Measurements from ENCODE around the gene OMP.

The OMP gene

DNA sequence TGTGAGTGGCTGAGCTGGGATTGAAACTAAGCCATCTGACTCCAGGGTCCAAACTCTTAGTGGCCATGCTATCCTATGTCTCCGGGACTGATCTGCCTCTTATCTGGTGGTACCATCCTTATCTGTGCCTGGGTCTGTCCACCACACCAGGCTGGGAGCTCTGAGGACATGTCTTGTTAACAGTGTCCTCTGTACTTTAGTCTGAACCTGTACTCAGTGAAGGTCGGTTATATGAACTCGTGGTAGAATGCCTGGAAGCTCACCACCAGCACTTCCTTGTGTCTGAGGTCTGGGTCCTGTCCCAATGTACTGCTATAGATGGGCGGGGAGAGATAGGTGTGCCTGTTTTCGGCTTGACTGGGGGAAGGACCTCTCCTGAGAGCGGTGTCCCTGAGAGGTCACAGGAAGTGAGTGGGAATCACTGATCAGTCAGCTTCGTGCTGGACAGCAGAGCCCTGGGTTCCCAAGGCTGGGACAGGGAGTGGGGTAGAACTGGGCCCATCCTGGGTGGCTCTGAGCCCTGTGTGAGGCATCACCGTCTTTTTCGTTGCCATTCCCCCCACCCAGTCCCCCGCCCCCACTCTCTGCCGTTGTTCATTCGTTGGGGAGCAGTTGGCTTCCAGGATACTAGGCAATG is 34.3 kb downstream of the OMP start:
- no peak overlapping the region for H3K27ac ChIP-seq (ENCODE audit: low read depth, low read length)
- H3K27me3 ChIP-seq (ENCODE audit: insufficient read depth, low read length) = no peaks in the 10 kb centered on the region
- 90% methylated on average over 12 of the region's 12 CpGs for WGBS
- no peak overlapping the region for H3K4me3 ChIP-seq (ENCODE audit: low read length)
- H3K9ac ChIP-seq (ENCODE audit: low read depth, low read length) = no peak overlapping the region
- H3K9me3 ChIP-seq (ENCODE audit: insufficient read depth, low read depth, low read length) = no peaks in the 10 kb centered on the region
- H3K36me3 ChIP-seq (ENCODE audit: insufficient read depth, low read length) = no peaks in the 10 kb centered on the region
- H3K4me1 ChIP-seq (ENCODE audit: insufficient read depth, low read length) = no peaks in the 10 kb centered on the region

- H3K9ac ChIP-seq (ENCODE audit: low read depth, low read length) = no peak overlapping the region
- H3K4me3 ChIP-seq (ENCODE audit: low read length) = no peak overlapping the region
- WGBS = 95% methylated on average over 11 of the region's 11 CpGs
- H3K27me3 ChIP-seq (ENCODE audit: insufficient read depth, low read length) = no peaks in the 10 kb centered on the region
- no peaks in the 10 kb centered on the region for H3K36me3 ChIP-seq (ENCODE audit: insufficient read depth, low read length)
- H3K9me3 ChIP-seq (ENCODE audit: insufficient read depth, low read depth, low read length) = no peaks in the 10 kb centered on the region
- no peaks in the 10 kb centered on the region for H3K4me1 ChIP-seq (ENCODE audit: insufficient read depth, low read length)
- no peak overlapping the region for H3K27ac ChIP-seq (ENCODE audit: low read depth, low read length)
These were observed 34.8 kb downstream of the OMP start for GRCh38 chr11:77137421-77137820.

DNA sequence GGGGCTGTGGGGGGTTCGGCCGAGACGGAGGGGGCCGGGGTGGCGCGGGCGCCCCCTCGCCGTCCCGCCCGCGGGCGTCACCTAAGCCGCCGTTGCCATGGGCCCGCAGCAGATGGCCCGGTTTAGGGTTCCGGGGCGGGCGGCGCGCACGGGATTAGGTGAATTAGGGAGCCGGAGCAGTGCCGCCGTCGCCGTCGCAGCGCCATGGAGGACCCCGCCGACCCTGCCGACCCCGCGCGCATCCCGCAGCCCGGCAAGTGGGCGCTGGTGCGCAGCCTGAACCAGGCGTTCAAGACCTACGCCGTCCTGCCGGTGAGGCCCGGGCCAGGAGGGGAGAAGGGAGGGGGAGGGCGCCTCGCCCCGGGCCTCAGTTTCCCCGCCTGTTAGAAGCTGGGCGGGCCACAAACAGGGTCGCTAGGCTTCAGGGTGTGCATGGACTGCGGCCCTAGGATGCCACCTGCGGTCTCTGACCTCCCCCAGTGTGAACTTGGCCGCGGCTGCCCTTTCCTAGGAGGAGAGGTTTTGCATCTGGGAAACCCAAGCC is 35.5 kb downstream of the OMP start:
- 95% methylated on average over 55 of the region's 55 CpGs for WGBS
- Histone ChIP-seq H3K9ac (ENCODE audit: low read depth, low read length) (no peak overlapping the region), H3K27ac (ENCODE audit: low read depth, low read length) (no peak overlapping the region), H3K4me3 (ENCODE audit: low read length) (no peak overlapping the region), H3K9me3 (ENCODE audit: insufficient read depth, low read depth, low read length) (no peaks in the 10 kb centered on the region), H3K36me3 (ENCODE audit: insufficient read depth, low read length) (no peaks in the 10 kb centered on the region), H3K27me3 (ENCODE audit: insufficient read depth, low read length) (no peaks in the 10 kb centered on the region), H3K4me1 (ENCODE audit: insufficient read depth, low read length) (no peaks in the 10 kb centered on the region)

- H3K9me3 ChIP-seq (ENCODE audit: insufficient read depth, low read depth, low read length) = no peaks in the 10 kb centered on the region
- no peak overlapping the region for H3K27ac ChIP-seq (ENCODE audit: low read depth, low read length)
- no peaks in the 10 kb centered on the region for H3K36me3 ChIP-seq (ENCODE audit: insufficient read depth, low read length)
- no peak overlapping the region for H3K4me3 ChIP-seq (ENCODE audit: low read length)
- H3K4me1 ChIP-seq (ENCODE audit: insufficient read depth, low read length) = no peaks in the 10 kb centered on the region
- H3K9ac ChIP-seq (ENCODE audit: low read depth, low read length) = no peak overlapping the region
- no peaks in the 10 kb centered on the region for H3K27me3 ChIP-seq (ENCODE audit: insufficient read depth, low read length)
- WGBS = 95% methylated on average over 8 of the region's 8 CpGs
These were observed 36.6 kb downstream of the OMP start for GRCh38 chr11:77139201-77139600.

GRCh38 chr11:77140231-77140851 is 37.7 kb downstream of the OMP start:
- Histone ChIP-seq H3K9ac (ENCODE audit: low read depth, low read length) (no peak overlapping the region), H3K4me3 (ENCODE audit: low read length) (no peak overlapping the region), H3K36me3 (ENCODE audit: insufficient read depth, low read length) (no peaks in the 10 kb centered on the region), H3K9me3 (ENCODE audit: insufficient read depth, low read depth, low read length) (no peaks in the 10 kb centered on the region), H3K27me3 (ENCODE audit: insufficient read depth, low read length) (no peaks in the 10 kb centered on the region), H3K27ac (ENCODE audit: low read depth, low read length) (no peak overlapping the region), H3K4me1 (ENCODE audit: insufficient read depth, low read length) (no peaks in the 10 kb centered on the region)
- 60% methylated on average over 8 of the region's 8 CpGs for WGBS

DNA sequence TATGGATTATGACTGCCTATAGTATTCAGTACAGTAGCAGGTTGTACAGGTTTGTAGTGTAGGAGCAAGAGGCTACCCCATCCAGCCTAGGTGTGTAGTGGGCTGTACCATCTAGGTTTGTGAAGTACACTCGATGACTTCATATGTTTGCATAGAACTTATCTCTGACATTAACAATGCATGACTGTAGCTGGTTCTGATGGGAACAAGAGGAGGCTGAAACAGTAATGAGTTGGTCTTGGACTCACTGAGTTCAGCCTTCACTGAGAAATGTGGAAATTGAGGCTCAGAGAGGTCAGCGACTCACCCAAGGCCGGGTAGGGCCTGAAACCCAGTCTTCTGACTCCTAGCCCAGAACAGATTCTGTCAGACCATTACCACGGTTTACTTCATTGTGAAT is 38.4 kb downstream of the OMP start:
- Histone ChIP-seq H3K4me1 (ENCODE audit: insufficient read depth, low read length) (no peaks in the 10 kb centered on the region), H3K9ac (ENCODE audit: low read depth, low read length) (no peak overlapping the region), H3K4me3 (ENCODE audit: low read length) (no peak overlapping the region), H3K9me3 (ENCODE audit: insufficient read depth, low read depth, low read length) (no peaks in the 10 kb centered on the region), H3K36me3 (ENCODE audit: insufficient read depth, low read length) (no peaks in the 10 kb centered on the region), H3K27me3 (ENCODE audit: insufficient read depth, low read length) (no peaks in the 10 kb centered on the region), H3K27ac (ENCODE audit: low read depth, low read length) (no peak overlapping the region)
- 98% methylated on average over 4 of the region's 4 CpGs for WGBS

- H3K9me3 ChIP-seq (ENCODE audit: insufficient read depth, low read depth, low read length) = no peaks in the 10 kb centered on the region
- H3K4me3 ChIP-seq (ENCODE audit: low read length) = no peak overlapping the region
- no peaks in the 10 kb centered on the region for H3K4me1 ChIP-seq (ENCODE audit: insufficient read depth, low read length)
- H3K27ac ChIP-seq (ENCODE audit: low read depth, low read length) = no peak overlapping the region
- 94% methylated on average over 4 of the region's 4 CpGs for WGBS
- no peaks in the 10 kb centered on the region for H3K27me3 ChIP-seq (ENCODE audit: insufficient read depth, low read length)
- H3K9ac ChIP-seq (ENCODE audit: low read depth, low read length) = no peak overlapping the region
- H3K36me3 ChIP-seq (ENCODE audit: insufficient read depth, low read length) = no peaks in the 10 kb centered on the region
These were observed 38.8 kb downstream of the OMP start for GRCh38 chr11:77141475-77141874.

DNA sequence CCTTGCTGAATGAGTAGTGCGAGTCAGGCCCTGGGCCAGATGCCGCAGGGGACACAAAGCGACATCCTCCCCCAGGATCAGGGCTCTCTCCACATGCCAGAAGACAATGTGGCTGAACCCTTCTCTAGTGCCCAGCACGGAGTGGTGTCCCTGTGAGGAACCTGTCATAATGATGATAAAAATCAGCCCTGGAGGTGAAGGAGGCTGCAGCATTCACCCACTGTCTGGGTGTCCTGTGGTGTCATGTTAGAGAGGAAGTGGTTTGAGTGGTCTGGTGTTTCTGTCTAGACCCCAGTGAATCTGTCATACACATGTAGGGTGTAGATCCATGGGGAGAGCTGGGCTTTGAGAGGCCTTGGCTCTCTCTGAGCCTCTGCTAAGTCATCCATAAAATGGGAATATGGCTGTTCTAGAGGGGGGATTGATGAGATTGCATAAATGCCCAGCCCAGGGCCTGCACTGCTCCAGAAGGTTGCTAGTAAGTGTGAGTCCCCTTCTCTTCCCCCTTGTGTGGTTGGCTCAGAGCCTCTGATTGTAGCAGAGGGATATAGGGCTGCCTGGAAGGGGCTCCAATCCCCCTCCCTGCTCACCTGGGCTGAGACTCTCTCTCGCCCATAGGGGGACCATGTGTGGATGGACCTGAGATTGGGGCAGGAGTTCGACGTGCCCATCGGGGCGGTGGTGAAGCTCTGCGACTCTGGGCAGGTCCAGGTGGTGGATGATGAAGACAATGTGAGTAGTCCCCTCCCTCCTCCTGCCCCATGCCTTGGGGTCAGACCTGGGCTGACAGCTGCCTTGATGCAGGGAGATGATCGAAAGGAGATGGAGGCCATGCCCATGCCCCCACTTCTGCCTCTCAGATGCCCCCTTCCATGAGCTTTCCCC is 39.7 kb downstream of the OMP start:
- Histone ChIP-seq H3K27ac (ENCODE audit: low read depth, low read length) (no peak overlapping the region), H3K27me3 (ENCODE audit: insufficient read depth, low read length) (peaks cover 5% of the 10 kb centered on the region; the same call in 1 of the 2 replicates), H3K4me3 (ENCODE audit: low read length) (no peak overlapping the region), H3K4me1 (ENCODE audit: insufficient read depth, low read length) (no peaks in the 10 kb centered on the region), H3K9ac (ENCODE audit: low read depth, low read length) (no peak overlapping the region), H3K9me3 (ENCODE audit: insufficient read depth, low read depth, low read length) (no peaks in the 10 kb centered on the region), H3K36me3 (ENCODE audit: insufficient read depth, low read length) (no peaks in the 10 kb centered on the region)
- WGBS = 97% methylated on average over 11 of the region's 11 CpGs

DNA sequence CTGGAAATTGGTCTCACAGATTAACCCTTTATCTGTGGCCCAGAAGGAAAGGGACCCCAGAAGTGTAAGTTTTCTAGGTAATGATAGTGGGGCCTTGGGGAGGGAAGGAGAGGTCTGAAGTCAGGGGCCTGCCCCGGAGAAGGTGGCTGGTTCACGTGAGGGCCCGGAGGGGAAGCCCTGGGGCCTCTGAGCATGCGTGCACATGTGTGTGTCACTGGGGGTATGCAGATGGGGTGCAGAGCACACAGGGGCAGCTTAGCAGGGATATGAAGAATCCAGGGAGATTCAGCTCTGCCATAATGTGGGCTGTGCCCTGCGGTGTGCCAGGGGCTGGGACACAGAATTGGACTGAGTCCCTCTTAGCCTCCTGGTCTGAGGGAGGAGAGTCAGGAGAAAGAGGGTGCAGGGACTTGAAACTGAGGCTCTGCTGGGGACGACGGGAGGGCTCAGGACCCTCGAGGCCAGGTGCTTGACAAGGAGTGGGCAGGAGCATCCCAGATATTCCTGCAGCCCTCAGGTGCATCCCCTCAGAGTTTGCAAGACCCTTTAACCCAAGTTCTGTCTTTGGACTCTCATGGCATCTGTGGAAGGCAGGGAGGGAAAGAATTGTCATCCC is 40.9 kb downstream of the OMP start:
- 92% methylated on average over 8 of the region's 8 CpGs for WGBS
- Histone ChIP-seq H3K9me3 (ENCODE audit: insufficient read depth, low read depth, low read length) (no peaks in the 10 kb centered on the region), H3K9ac (ENCODE audit: low read depth, low read length) (no peak overlapping the region), H3K4me3 (ENCODE audit: low read length) (no peak overlapping the region), H3K36me3 (ENCODE audit: insufficient read depth, low read length) (no peaks in the 10 kb centered on the region), H3K4me1 (ENCODE audit: insufficient read depth, low read length) (peaks cover 5% of the 10 kb centered on the region), H3K27me3 (ENCODE audit: insufficient read depth, low read length) (peaks cover 7% of the 10 kb centered on the region; the same call in 1 of the 2 replicates), H3K27ac (ENCODE audit: low read depth, low read length) (no peak overlapping the region)

DNA sequence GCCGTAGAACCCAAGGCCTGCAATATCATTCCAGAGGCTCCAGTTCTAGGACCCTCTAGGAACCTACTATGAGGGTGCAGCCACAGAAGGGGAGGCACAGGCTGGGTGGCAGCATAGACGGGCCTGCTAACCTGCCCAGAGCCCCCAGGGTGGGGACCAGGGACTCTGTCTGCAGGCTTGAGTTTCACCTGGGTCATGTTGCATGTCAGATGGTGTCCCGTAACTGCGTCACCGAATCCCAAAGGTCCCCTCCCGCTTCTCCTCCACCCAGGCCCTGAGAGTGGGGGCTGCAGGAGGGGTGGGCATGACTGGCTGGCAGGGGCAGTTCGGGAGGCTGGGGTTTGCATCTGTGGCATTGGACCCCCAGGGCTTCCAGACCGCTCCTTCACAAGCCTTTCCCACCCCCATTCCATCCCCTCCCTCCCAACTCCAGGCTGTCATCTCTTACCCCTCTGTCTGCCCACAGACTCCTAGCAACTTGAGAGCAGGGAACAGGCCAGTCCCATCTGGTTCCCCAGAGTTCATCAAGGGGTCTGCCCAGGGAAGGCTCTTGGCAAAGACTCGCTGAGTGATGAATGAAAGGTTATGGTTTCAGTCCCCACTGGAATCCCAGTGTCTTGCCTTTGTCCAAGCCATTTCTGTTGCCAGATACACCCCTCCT is 41.7 kb downstream of the OMP start:
- 88% methylated on average over 8 of the region's 9 CpGs for WGBS
- no peak overlapping the region for H3K9ac ChIP-seq (ENCODE audit: low read depth, low read length)
- H3K36me3 ChIP-seq (ENCODE audit: insufficient read depth, low read length) = no peaks in the 10 kb centered on the region
- no peak overlapping the region for H3K4me3 ChIP-seq (ENCODE audit: low read length)
- H3K27me3 ChIP-seq (ENCODE audit: insufficient read depth, low read length) = peaks cover 7% of the 10 kb centered on the region; the same call in 1 of the 2 replicates
- no peaks in the 10 kb centered on the region for H3K9me3 ChIP-seq (ENCODE audit: insufficient read depth, low read depth, low read length)
- peaks cover 11% of the 10 kb centered on the region for H3K4me1 ChIP-seq (ENCODE audit: insufficient read depth, low read length)
- no peak overlapping the region for H3K27ac ChIP-seq (ENCODE audit: low read depth, low read length)
